Transverse colon (tissue), 4 donors: ENCODE measurements around the gene GNAL. TPM values are rescaled to one million over a fixed set of nuclear protein-coding genes. Genes with fewer than 3 reads are reported as not detected.

Experiments
- DNase-seq: peaks from one replicate; pipeline ENCODE4 v3.0.0-alpha.2; 2019
- H3K27ac ChIP-seq, 4 donors: fragments of 200-600 bp; sonication (generic); 2 replicates each; pipeline ENCODE4 v1.5.1; 2016 to 2018; ENCODE audit warnings: inconsistent platforms in 4 of 4
- H3K27me3 ChIP-seq: fragments of 200-600 bp; sonication (generic); 2 replicates; pipeline ENCODE4 v1.5.1; 2017; ENCODE audit warnings: inconsistent platforms
- H3K36me3 ChIP-seq, 4 donors: fragments of 200-600 bp; sonication (generic); 2 replicates each; pipeline ENCODE4 v1.5.1; 2017 to 2019; ENCODE audit warnings: inconsistent platforms in 4 of 4
- H3K4me1 ChIP-seq, 4 donors: fragments of 200-600 bp; sonication (generic); 2 replicates each; pipeline ENCODE4 v1.5.1; 2017 to 2020; ENCODE audit warnings: inconsistent platforms in 4 of 4
- H3K4me3 ChIP-seq, 4 donors: fragments of 200-600 bp; sonication (generic); 1 replicate in 1 of 4; 2 replicates in 3 of 4; pipeline versions ENCODE4 v1.5.1 to v1.6.1; 2017 to 2019; ENCODE audit warnings: inconsistent platforms in 4 of 4
- H3K9me3 ChIP-seq, 2 donors: fragments of 200-600 bp; sonication (generic); 2 replicates each; pipeline ENCODE4 v1.5.1; 2017 to 2019; ENCODE audit warnings: inconsistent platforms in 2 of 2
- CTCF ChIP-seq, 5 experiments: fragments of 200-600 bp in 3 of 5; fragments of 450-650 bp in 2 of 5; sonication (generic) in 3 of 5; IDR thresholded peaks; 1 replicate in 2 of 5; 2 replicates in 3 of 5; pipeline ENCODE4 v1.5.1; 2016 to 2017; ENCODE audit warnings: antibody characterized with exemption in 5 of 5, inconsistent platforms in 3 of 5, mild to moderate bottlenecking in 2 of 5, moderate library complexity in 1 of 5
- EP300 ChIP-seq: sonication (generic); formaldehyde crosslinking; IDR thresholded peaks from one replicate; pipeline ENCODE4 v1.6.1; 2017; ENCODE audit warnings: antibody characterized with exemption, low read depth
- POLR2A ChIP-seq: fragments of 450-650 bp; IDR thresholded peaks from one replicate; pipeline ENCODE4 v1.6.1; 2016; ENCODE audit warnings: antibody characterized with exemption, mild to moderate bottlenecking, moderate library complexity
- POLR2AphosphoS5 ChIP-seq, 3 donors: sonication (generic); formaldehyde crosslinking; IDR thresholded peaks; one replicate each; pipeline ENCODE4 v1.6.1; 2016; ENCODE audit warnings: antibody characterized with exemption in 3 of 3
- WGBS, 2 donors: methylation state at CpG; one replicate each; pipeline ENCODE4 v1.1.5; 2018; ENCODE audit warnings: low coverage in 1 of 2; 5-methylcytosine and 5-hydroxymethylcytosine counted together
- in situ Hi-C, 4 donors: fragments of 200-750 bp; cut with MboI; loops; one replicate each; pipeline versions ENCODE4 v1.15.0 to v1.15.1; 2017; ENCODE audit warnings: low sequenced_read_pairs in 3 of 4, low pct_ligation_motif_present in 1 of 4, low pct_unique_long_range_greater_than_20kb in 1 of 4
- intact Hi-C: fragments of 100-400 bp; cut with DNase I; formaldehyde crosslinking; loops from one replicate; pipeline ENCODE4 v1.15.1; 2023; ENCODE audit warnings: low total_unique reads
- total RNA-seq, 4 donors: library from RNA; depleted of rRNA; stranded (reverse); fragments of >200 nt; gene quantifications; one replicate each; pipeline ENCODE4 v1.1.0, GENCODE V29; 2016

The GNAL gene
- total RNA-seq, 4 donors from 2014 or later: 2.9 to 7.4 (median 7.2) TPM

DNA sequence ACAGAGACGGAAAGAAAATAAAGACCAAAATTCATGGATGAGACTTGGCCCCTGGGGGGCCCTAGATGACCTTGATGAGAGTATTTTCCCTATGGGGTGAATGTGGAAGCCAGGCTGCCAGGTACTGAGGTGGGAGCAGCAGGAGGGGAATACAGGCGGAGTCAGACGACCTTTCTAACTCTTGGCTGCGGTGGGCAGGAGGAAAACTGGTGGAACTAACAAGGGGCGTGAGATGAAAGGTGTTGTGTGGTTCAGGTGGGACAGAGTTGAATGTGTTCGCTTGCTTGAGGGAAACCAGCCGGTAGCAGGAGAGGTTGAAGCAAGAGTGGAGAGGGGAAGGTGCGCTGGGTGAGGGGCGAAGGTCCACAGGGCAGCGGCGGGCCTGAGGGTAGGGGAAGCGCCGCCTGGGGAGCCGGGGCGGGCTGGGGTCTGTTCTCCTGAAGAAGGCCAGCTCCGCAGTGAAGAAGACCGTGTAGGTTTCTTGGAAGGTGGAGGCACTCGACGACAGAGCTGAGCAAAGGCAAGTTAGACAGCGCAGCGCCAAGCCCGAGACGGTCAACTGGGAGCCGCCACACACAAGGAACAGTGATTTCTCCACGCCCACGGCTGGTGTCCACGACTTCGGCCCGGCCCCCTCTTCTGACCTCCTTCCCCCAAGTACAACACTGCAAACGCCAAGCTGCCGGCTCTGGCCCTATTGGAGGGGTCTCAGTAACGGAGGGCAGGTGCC is 61.7 kb downstream of the GNAL start:
- Histone ChIP-seq H3K9me3 (no peaks in the 10 kb centered on the region), H3K4me1 (peaks cover 0 to 12% (median 6%) of the 10 kb centered on the region in 4 donors), H3K36me3 (no peaks in the 10 kb centered on the region), H3K27me3 (peaks cover 45% of the 10 kb centered on the region), H3K27ac (no peak overlapping the region), H3K4me3 (no peak overlapping the region)
- 88 to 98% methylated on average over 9 to 31 of the region's 32 CpGs for WGBS, 2 donors
- TF ChIP-seq EP300 (no peak), POLR2A (no peak), CTCF (IDR thresholded peaks at IDR 0.05) (no peak), POLR2AphosphoS5 (IDR thresholded peaks at IDR 0.05) (no peak)
- no peak for DNase-seq
- intact Hi-C loops (no loop called here), in situ Hi-C loops (no loop called here)

DNA sequence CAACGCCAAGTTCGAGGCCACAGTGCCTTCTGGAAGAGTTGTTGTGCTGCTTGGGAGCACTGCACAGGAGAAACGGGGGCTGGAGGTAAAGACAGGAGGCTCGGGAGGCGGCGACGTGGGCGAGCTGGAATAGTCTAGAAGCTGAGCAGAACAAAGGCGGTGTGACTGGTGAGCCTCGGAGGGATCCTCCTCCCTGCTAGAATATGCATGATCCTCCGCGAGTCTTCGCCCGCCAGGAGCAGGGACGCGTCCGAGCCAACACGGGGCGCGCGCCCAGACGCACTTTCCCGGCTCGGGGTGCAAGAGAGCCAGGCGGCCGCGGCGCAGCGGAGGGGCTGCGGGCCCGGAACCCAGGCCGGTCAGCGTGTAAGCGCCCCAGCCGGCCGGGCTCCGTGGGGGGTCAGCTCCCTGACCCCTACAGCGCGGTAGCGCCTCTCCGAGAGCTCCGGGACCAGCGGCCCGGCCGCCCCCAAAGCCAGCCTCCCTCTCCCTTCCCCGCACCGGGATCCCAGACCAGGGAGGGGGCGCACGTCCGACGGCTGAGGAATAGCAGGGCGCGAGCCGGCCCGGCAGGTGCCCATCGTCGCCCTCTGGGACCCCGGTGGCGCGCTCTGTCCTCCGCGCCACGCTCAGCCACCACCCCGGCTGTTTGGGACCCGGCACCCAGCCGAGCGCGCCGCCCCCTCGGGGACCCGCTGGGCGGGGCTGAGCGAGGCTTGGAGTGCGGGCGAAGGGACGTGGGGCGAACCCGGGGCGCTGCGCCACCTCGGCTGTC is 62.5 kb downstream of the GNAL start:
- WGBS, 2 donors: 24% methylated on average over 5 to 48 of the region's 81 CpGs
- peaks cover 45% of the 10 kb centered on the region for H3K27me3 ChIP-seq
- no peaks in the 10 kb centered on the region for H3K36me3 ChIP-seq
- H3K4me3 ChIP-seq: peak overlapping the region in 2 of 4 donors; percentile 19 to 41
- no peak for TF ChIP-seq CTCF (IDR thresholded peaks at IDR 0.05)
- no peak for TF ChIP-seq POLR2AphosphoS5 (IDR thresholded peaks at IDR 0.05)
- TF ChIP-seq POLR2A: no peak
- no peak for TF ChIP-seq EP300
- H3K9me3 ChIP-seq: no peaks in the 10 kb centered on the region
- H3K4me1 ChIP-seq: peaks cover 0 to 12% (median 6%) of the 10 kb centered on the region in 4 donors
- in situ Hi-C loops: no loop called here
- intact Hi-C loops: no loop called here
- DNase-seq: no peak
- no peak overlapping the region for H3K27ac ChIP-seq

DNA sequence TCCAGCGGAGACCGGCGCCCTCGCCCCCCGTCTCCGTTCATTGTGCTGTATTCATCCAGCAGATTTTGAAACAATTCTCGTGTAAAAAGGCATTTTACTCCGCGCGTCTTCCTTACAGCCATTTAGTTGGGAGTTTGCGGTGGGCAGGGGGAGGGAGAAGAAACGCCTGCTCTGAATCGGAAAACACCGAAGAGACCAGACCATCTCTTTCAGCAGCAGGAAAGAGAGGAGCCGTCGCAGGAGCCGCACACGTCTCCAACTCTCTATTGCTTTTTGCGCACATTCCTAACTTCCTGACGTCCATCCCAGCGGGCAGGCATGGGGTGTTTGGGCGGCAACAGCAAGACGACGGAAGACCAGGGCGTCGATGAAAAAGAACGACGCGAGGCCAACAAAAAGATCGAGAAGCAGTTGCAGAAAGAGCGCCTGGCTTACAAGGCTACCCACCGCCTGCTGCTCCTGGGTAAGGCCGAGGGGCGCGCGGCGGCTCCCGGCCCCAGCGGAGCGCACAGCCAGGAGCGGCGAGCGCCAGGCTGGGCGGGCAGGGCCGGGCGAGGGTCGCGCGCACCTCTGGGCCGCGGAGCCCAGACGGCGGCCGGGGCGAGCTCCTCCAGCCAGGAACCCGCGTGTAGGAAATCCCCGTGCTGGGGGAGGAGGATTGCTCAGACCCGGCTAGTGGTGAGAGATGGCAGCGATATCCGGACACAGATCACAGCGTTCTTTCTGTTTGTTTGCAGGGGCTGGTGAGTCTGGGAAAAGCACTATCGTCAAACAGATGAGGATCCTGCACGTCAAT is 63.2 kb downstream of the GNAL start:
- no peak for TF ChIP-seq CTCF (IDR thresholded peaks at IDR 0.05)
- no peak for TF ChIP-seq POLR2AphosphoS5 (IDR thresholded peaks at IDR 0.05)
- TF ChIP-seq EP300: no peak
- no peak for TF ChIP-seq POLR2A
- WGBS, 2 donors: 0 to 12% methylated on average over 7 to 55 of the region's 64 CpGs
- intact Hi-C loops: no loop called here
- Histone ChIP-seq H3K27me3 (peaks cover 45% of the 10 kb centered on the region), H3K36me3 (no peaks in the 10 kb centered on the region), H3K9me3 (no peaks in the 10 kb centered on the region), H3K4me3 (peak overlapping the region in 2 of 4 donors; percentile 19 to 41), H3K4me1 (peaks cover 0 to 12% (median 6%) of the 10 kb centered on the region in 4 donors), H3K27ac (no peak overlapping the region)
- DNase-seq: no peak
- in situ Hi-C loops: no loop called here

GRCh38 chr18:11754979-11755378 is 65.9 kb downstream of the GNAL start:
- Histone ChIP-seq H3K27ac (no peak overlapping the region), H3K4me3 (no peak overlapping the region), H3K27me3 (peaks cover 35% of the 10 kb centered on the region), H3K36me3 (no peaks in the 10 kb centered on the region), H3K4me1 (peaks cover 0 to 12% (median 6%) of the 10 kb centered on the region in 4 donors), H3K9me3 (no peaks in the 10 kb centered on the region)
- no peak for TF ChIP-seq CTCF (IDR thresholded peaks at IDR 0.05)
- no peak for TF ChIP-seq EP300
- no peak for TF ChIP-seq POLR2A
- TF ChIP-seq POLR2AphosphoS5 (IDR thresholded peaks at IDR 0.05): no peak
- 85% methylated on average over 8 of the region's 8 CpGs; no CpG with 5 or more reads in 1 of the 2 donors for WGBS, 2 donors
- in situ Hi-C loops (no loop called here), intact Hi-C loops (no loop called here)
- DNase-seq: no peak
